ENCODE measurements around the gene MAGI1. TPM values are rescaled to one million over a fixed set of nuclear protein-coding genes. Genes with fewer than 3 reads are reported as not detected.

The MAGI1 gene
- total RNA-seq, 2 donors from 2014 or later: 38.6 to 45.1 TPM

DNA sequence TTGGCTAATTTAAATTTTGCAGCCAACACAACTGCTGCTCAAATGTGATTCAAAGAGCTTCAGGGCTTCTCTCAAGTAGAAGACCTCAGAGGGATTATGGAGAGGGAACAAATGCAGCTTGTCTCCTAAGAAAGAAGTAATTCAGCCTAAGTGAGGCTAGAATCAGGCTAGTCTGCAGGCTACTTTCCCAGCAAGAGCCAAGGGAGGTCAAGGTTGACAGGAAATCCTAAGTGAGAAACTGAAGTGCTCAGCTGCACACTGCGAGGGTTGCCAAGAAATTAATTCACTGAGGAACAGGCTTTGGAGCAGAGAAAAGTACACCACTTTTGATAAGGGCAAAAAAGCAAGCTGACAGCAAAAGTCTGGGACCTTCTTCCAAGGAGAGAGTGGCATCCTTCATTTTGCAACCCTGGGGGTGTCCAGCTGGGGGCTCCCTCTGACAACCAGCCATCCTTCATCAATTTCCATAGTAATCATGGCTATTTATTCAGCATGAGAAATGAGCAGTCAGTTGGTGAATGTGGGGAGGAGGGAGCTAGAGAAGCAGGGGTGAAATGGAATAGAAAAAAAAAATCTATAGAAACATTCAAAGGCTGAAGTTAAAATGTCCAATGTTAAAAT lies 704.6 kb downstream of the MAGI1 start:
- no peak overlapping the region for H3K9ac ChIP-seq (ENCODE audit: extremely low read depth, low read length, poor library complexity, severe bottlenecking)
- Mint-ChIP-seq H3K4me3 (no peak overlapping the region), H3K9me3 (no peaks in the 10 kb centered on the region), H3K36me3 (ENCODE audit: low read depth) (peaks cover 1% of the 10 kb centered on the region), H3K27ac (no peak overlapping the region), H3K27me3 (ENCODE audit: insufficient read depth) (peaks cover 2% of the 10 kb centered on the region), H3K4me1 (peaks cover 13% of the 10 kb centered on the region)
- TF ChIP-seq, protein P1, sequence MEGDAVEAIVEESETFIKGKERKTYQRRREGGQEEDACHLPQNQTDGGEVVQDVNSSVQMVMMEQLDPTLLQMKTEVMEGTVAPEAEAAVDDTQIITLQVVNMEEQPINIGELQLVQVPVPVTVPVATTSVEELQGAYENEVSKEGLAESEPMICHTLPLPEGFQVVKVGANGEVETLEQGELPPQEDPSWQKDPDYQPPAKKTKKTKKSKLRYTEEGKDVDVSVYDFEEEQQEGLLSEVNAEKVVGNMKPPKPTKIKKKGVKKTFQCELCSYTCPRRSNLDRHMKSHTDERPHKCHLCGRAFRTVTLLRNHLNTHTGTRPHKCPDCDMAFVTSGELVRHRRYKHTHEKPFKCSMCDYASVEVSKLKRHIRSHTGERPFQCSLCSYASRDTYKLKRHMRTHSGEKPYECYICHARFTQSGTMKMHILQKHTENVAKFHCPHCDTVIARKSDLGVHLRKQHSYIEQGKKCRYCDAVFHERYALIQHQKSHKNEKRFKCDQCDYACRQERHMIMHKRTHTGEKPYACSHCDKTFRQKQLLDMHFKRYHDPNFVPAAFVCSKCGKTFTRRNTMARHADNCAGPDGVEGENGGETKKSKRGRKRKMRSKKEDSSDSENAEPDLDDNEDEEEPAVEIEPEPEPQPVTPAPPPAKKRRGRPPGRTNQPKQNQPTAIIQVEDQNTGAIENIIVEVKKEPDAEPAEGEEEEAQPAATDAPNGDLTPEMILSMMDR (conservative IDR thresholded peaks at IDR 0.05): peak; percentile 60
- H3K36me3 ChIP-seq (ENCODE audit: control insufficient read depth, insufficient read depth, low read length): no peaks in the 10 kb centered on the region
- no peaks in the 10 kb centered on the region for H3K9me3 ChIP-seq (ENCODE audit: control insufficient read depth, low read length)
- H3K27me3 ChIP-seq (ENCODE audit: control insufficient read depth, insufficient read depth, low read length, poor library complexity, severe bottlenecking): no peaks in the 10 kb centered on the region
- WGBS, 2 experiments (ENCODE audit: insufficient coverage in 1 of 2, insufficient read length in 1 of 2): 63 to 85% methylated on average over 1 of the region's 1 CpG
- H3K4me3 ChIP-seq (ENCODE audit: low read length): no peak overlapping the region
- H3K27ac ChIP-seq (ENCODE audit: low read depth, low read length): peak overlapping the region; percentile 70
- peaks cover 5% of the 10 kb centered on the region for H3K4me1 ChIP-seq (ENCODE audit: control insufficient read depth, insufficient read depth, low read length)
- peak; percentile 66 for DNase-seq

DNA sequence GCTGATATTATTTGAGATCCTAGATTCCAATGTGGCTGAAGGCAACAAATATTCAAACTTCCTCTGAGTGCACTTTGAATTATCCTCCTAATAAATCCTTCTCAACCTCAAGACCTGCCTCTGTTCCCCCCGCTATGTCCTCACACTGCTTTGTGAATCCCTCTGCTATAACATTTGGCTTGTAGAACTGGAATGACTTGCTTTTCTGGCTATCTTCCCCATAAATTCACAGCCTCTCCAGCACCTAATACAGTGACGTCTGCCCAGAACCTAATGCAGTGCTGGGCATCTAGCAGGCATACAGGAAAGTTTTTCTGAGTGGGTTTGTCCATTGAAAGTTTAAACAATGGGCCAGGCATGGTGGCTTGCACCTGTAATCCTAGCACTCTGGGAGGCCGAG lies 707.0 kb downstream of the MAGI1 start:
- Histone ChIP-seq H3K4me3 (ENCODE audit: low read length) (no peak overlapping the region), H3K4me1 (ENCODE audit: control insufficient read depth, insufficient read depth, low read length) (peaks cover 5% of the 10 kb centered on the region), H3K27me3 (ENCODE audit: control insufficient read depth, insufficient read depth, low read length, poor library complexity, severe bottlenecking) (no peaks in the 10 kb centered on the region), H3K9ac (ENCODE audit: extremely low read depth, low read length, poor library complexity, severe bottlenecking) (no peak overlapping the region), H3K27ac (ENCODE audit: low read depth, low read length) (no peak overlapping the region), H3K36me3 (ENCODE audit: control insufficient read depth, insufficient read depth, low read length) (no peaks in the 10 kb centered on the region), H3K9me3 (ENCODE audit: control insufficient read depth, low read length) (no peaks in the 10 kb centered on the region)
- Mint-ChIP-seq H3K9me3 (no peaks in the 10 kb centered on the region), H3K4me1 (peaks cover 13% of the 10 kb centered on the region), H3K27me3 (ENCODE audit: insufficient read depth) (peaks cover 2% of the 10 kb centered on the region), H3K27ac (no peak overlapping the region), H3K4me3 (no peak overlapping the region), H3K36me3 (ENCODE audit: low read depth) (peaks cover 1% of the 10 kb centered on the region)
- TF ChIP-seq, protein P1 (conservative IDR thresholded peaks at IDR 0.05): no peak
- WGBS, 2 experiments (ENCODE audit: insufficient coverage in 1 of 2, insufficient read length in 1 of 2): 78 to 100% methylated on average over 1 to 3 of the region's 3 CpGs
- DNase-seq: no peak

DNA sequence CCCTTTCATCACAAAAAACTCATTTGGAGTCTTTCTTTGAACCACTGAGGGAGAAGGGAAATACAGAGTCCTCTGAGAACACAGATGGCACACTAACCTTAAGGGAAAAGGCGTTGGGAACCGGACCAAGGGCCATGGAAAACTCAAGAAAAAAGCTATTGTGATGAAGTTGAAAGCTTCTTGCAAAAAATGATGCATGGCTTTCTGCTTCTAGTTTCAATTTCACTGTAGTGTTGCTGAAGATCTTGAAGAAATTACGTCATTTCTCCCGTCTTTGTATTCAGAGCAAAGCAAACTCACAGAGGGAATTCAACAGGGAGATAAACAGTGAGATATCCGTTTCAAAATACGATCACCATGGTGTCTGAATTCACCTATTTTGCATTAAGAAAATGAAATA lies 708.6 kb downstream of the MAGI1 start:
- TF ChIP-seq, protein P1 (conservative IDR thresholded peaks at IDR 0.05): no peak
- Histone ChIP-seq H3K27ac (ENCODE audit: low read depth, low read length) (no peak overlapping the region), H3K36me3 (ENCODE audit: control insufficient read depth, insufficient read depth, low read length) (no peaks in the 10 kb centered on the region), H3K4me1 (ENCODE audit: control insufficient read depth, insufficient read depth, low read length) (peaks cover 5% of the 10 kb centered on the region), H3K4me3 (ENCODE audit: low read length) (no peak overlapping the region), H3K9ac (ENCODE audit: extremely low read depth, low read length, poor library complexity, severe bottlenecking) (no peak overlapping the region), H3K9me3 (ENCODE audit: control insufficient read depth, low read length) (no peaks in the 10 kb centered on the region), H3K27me3 (ENCODE audit: control insufficient read depth, insufficient read depth, low read length, poor library complexity, severe bottlenecking) (no peaks in the 10 kb centered on the region)
- DNase-seq: no peak
- WGBS, 2 experiments (ENCODE audit: insufficient coverage in 1 of 2, insufficient read length in 1 of 2): 93 to 94% methylated on average over 6 of the region's 6 CpGs
- H3K9me3 Mint-ChIP-seq: no peaks in the 10 kb centered on the region
- no peaks in the 10 kb centered on the region for H3K36me3 Mint-ChIP-seq (ENCODE audit: low read depth)
- no peak overlapping the region for H3K27ac Mint-ChIP-seq
- no peak overlapping the region for H3K4me3 Mint-ChIP-seq
- no peaks in the 10 kb centered on the region for H3K27me3 Mint-ChIP-seq (ENCODE audit: insufficient read depth)
- H3K4me1 Mint-ChIP-seq: peaks cover 13% of the 10 kb centered on the region
